GOT3 (cell line): ENCODE results near the gene COL9A1.

Experiments
- DNase-seq: peaks from one replicate; lab custom pipeline; 2025; ENCODE audit warnings: mixed read lengths; lab: John Stamatoyannopoulos, UW

Gene COL9A1

GRCh38 chr6:70171236-70171635 is 131.6 kb downstream of the COL9A1 start:
- no peak for DNase-seq

GRCh38 chr6:70168681-70169377 is 134.1 kb downstream of the COL9A1 start:
- no peak for DNase-seq
